ENCODE results near the gene MAN2A2. TPM values are rescaled to one million over a fixed set of nuclear protein-coding genes. Genes with fewer than 3 reads are reported as not detected.

MAN2A2 gene
- polyA plus RNA-seq, 3 donors, result 6.6 to 318 (median 7.3) TPM

GRCh38 chr15:90934256-90934948 lies 31.3 kb downstream of the MAN2A2 start:
- no peaks in the 10 kb centered on the region for H3K27me3 ChIP-seq (ENCODE audit: control insufficient read depth in 2 of 2, insufficient read depth in 2 of 2, low read length in 2 of 2)
- intact Hi-C loops (cut with micrococcal nuclease), result loop anchor here (1.0 to 5.0 kb wide), 3 partner anchors 19 to 37 kb away; partner anchors contain the start of gene MAN2A2 (in 1 of the 2)
- peaks cover 2 to 12% of the 10 kb centered on the region in 2 donors for H3K36me3 ChIP-seq (replicated peaks in 1 of 2; ENCODE audit: control insufficient read depth in 1 of 2, insufficient read depth in 2 of 2, low read length in 2 of 2)
- H3K4me1 ChIP-seq (ENCODE audit: control insufficient read depth in 1 of 2, insufficient read depth in 2 of 2, low read length in 2 of 2), result peaks cover 46 to 68% of the 10 kb centered on the region in 2 donors
- peak overlapping the region; percentile 75 for H3K9ac ChIP-seq (ENCODE audit: insufficient read depth, low read length, poor library complexity, severe bottlenecking)
- no peaks in the 10 kb centered on the region for H3K9me3 Mint-ChIP-seq
- WGBS (ENCODE audit: insufficient coverage), result 0% methylated on average over 11 of the region's 19 CpGs
- H3K4me1 Mint-ChIP-seq, result peaks cover 42% of the 10 kb centered on the region
- peaks cover 0 to 2% (median 0%) of the 10 kb centered on the region in 3 donors for H3K27me3 Mint-ChIP-seq (ENCODE audit: low read depth in 3 of 3)
- no peaks in the 10 kb centered on the region for H3K9me3 ChIP-seq (replicated peaks in 1 of 2; ENCODE audit: control insufficient read depth in 1 of 2, insufficient read depth in 1 of 2, low read length in 2 of 2)
- H3K27ac ChIP-seq (ENCODE audit: low read depth in 1 of 2, low read length in 2 of 2), result peak overlapping the region; percentile 17 to 80
- H3K4me3 Mint-ChIP-seq, result peak overlapping the region; percentile 81 to 92
- H4K20me1 ChIP-seq (ENCODE audit: insufficient read depth, low read length), result no peaks in the 10 kb centered on the region
- H3K4me2 ChIP-seq (replicated peaks; ENCODE audit: extremely low read depth, low read length, poor library complexity, severe bottlenecking), result peak overlapping the region; percentile 72
- H3K4me3 ChIP-seq (replicated peaks in 1 of 3; ENCODE audit: low read depth in 2 of 3, low read length in 3 of 3), result peak overlapping the region; percentile 75 to 81 (median 80)
- H3K79me2 ChIP-seq (ENCODE audit: insufficient read depth, low read length), result peaks cover 26% of the 10 kb centered on the region
- H2AFZ ChIP-seq (ENCODE audit: insufficient read depth, low read depth, low read length, poor library complexity, severe bottlenecking), result peak overlapping the region; percentile 96
- H3K27ac Mint-ChIP-seq, result peak overlapping the region; percentile 72 to 93 (median 90)
- DNase-seq, result peak; percentile 73 to 78 (median 78)
- H3K36me3 Mint-ChIP-seq, result peaks cover 16 to 20% of the 10 kb centered on the region in 2 donors
- TF ChIP-seq CTCF (IDR thresholded peaks at IDR 0.05), result peak; percentile 93

DNA sequence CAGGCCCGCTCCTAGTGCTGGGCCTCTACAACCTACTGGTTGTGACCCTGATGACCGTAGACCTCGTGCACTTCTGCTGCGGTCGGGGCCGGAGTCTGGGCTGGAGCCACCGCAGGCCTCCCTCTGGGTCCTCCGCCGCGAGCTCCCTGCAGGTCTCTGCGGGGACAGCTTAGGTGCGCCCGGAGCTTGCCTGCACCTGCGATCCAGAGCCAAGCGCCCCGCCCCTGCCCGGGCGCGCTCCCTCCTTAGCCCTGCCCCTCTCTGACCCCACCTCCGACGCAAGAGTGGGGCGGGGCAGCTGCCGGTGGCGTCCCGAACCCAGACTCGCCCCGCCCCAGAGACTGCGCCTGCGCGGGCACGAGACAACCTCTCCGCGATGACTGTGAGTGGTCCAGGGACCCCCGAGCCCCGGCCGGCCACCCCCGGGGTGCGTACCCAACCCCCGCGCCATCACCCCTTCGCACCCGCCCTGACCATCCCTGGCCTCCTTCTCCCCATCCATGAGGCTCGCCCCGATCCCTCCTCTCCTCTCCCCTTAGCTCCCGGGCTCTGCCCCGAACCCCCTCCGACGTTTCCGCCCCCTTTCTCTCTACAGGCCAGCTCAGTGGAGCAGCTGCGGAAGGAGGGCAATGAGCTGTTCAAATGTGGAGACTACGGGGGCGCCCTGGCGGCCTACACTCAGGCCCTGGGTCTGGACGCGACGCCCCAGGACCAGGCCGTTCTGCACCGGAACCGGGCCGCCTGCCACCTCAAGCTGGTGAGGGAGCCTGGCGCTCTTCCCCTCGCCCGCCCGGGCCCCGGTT lies 32.0 kb downstream of the MAN2A2 start, which contains the start of gene UNC45A:
TSS of gene UNC45A (plus strand) at position 337 of the 803 bp plus-strand sequence. CDS start at position 377, 40 bp downstream.
- DNase-seq, result peak; percentile 59 to 69 (median 62)
- Histone ChIP-seq H3K4me1 (ENCODE audit: control insufficient read depth in 1 of 2, insufficient read depth in 2 of 2, low read length in 2 of 2) (peaks cover 45 to 61% of the 10 kb centered on the region in 2 donors), H3K4me3 (replicated peaks in 1 of 3; ENCODE audit: low read depth in 2 of 3, low read length in 3 of 3) (peak within 1 kb of the TSS; percentile 75 to 81 (median 80)), H4K20me1 (ENCODE audit: insufficient read depth, low read length) (no peaks in the 10 kb centered on the region), H2AFZ (ENCODE audit: insufficient read depth, low read depth, low read length, poor library complexity, severe bottlenecking) (peak within 1 kb of the TSS; percentile 96), H3K9ac (ENCODE audit: insufficient read depth, low read length, poor library complexity, severe bottlenecking) (peak within 1 kb of the TSS; percentile 75), H3K9me3 (replicated peaks in 1 of 2; ENCODE audit: control insufficient read depth in 1 of 2, insufficient read depth in 1 of 2, low read length in 2 of 2) (no peaks in the 10 kb centered on the region), H3K4me2 (replicated peaks; ENCODE audit: extremely low read depth, low read length, poor library complexity, severe bottlenecking) (peak within 1 kb of the TSS; percentile 72), H3K27ac (ENCODE audit: low read depth in 1 of 2, low read length in 2 of 2) (peak within 1 kb of the TSS; percentile 18 to 80), H3K36me3 (replicated peaks in 1 of 2; ENCODE audit: control insufficient read depth in 1 of 2, insufficient read depth in 2 of 2, low read length in 2 of 2) (peaks cover 10 to 19% of the 10 kb centered on the region in 2 donors), H3K27me3 (ENCODE audit: control insufficient read depth in 2 of 2, insufficient read depth in 2 of 2, low read length in 2 of 2) (no peaks in the 10 kb centered on the region), H3K79me2 (ENCODE audit: insufficient read depth, low read length) (peaks cover 19% of the 10 kb centered on the region)
- H3K9me3 Mint-ChIP-seq, result no peaks in the 10 kb centered on the region
- peak within 1 kb of the TSS; percentile 81 to 93 (median 90) for H3K27ac Mint-ChIP-seq
- H3K4me3 Mint-ChIP-seq, result peak within 1 kb of the TSS; percentile 81 to 92
- WGBS (ENCODE audit: insufficient coverage), result under 1% methylated on average over 58 of the region's 65 CpGs
- TF ChIP-seq CTCF (IDR thresholded peaks at IDR 0.05), result no peak
- intact Hi-C loops (cut with micrococcal nuclease), result loop anchor here (1.0 to 5.0 kb wide), 3 partner anchors 20 to 38 kb away; partner anchors contain the start of gene MAN2A2 (in 1 of the 2)
- H3K36me3 Mint-ChIP-seq, result peaks cover 24 to 28% of the 10 kb centered on the region in 2 donors
- H3K27me3 Mint-ChIP-seq (ENCODE audit: low read depth in 3 of 3), result peaks cover 0 to 2% (median 2%) of the 10 kb centered on the region in 3 donors
- H3K4me1 Mint-ChIP-seq, result peaks cover 41% of the 10 kb centered on the region
